GM21529 (cell line): ENCODE measurements around the gene FCN3.

Experiments
- ATAC-seq: cut with Tn5 transposase; IDR thresholded peaks from one replicate; pipeline ENCODE4 v1.9.1; 2021; ENCODE audit not compliant: unreplicated experiment

FCN3 gene

DNA sequence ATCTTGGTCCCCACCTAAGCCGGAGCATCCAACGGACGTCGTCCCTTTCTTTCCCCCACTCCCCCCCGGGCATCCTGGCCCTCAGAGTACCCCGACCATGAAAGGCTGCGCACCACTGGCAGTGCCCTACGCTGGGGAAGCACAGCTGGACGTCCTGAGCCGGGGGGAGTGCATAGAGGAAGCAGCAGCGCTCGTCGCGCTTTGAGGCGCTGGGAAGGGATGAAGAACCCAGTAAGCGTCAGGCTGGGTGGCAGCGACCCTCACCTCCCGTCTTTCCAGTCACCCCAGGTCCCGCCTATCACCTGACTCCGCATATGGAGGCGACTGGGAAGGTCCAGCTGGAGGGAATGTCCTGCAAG is 13.6 kb downstream of the FCN3 start:
- ATAC-seq: no peak

DNA sequence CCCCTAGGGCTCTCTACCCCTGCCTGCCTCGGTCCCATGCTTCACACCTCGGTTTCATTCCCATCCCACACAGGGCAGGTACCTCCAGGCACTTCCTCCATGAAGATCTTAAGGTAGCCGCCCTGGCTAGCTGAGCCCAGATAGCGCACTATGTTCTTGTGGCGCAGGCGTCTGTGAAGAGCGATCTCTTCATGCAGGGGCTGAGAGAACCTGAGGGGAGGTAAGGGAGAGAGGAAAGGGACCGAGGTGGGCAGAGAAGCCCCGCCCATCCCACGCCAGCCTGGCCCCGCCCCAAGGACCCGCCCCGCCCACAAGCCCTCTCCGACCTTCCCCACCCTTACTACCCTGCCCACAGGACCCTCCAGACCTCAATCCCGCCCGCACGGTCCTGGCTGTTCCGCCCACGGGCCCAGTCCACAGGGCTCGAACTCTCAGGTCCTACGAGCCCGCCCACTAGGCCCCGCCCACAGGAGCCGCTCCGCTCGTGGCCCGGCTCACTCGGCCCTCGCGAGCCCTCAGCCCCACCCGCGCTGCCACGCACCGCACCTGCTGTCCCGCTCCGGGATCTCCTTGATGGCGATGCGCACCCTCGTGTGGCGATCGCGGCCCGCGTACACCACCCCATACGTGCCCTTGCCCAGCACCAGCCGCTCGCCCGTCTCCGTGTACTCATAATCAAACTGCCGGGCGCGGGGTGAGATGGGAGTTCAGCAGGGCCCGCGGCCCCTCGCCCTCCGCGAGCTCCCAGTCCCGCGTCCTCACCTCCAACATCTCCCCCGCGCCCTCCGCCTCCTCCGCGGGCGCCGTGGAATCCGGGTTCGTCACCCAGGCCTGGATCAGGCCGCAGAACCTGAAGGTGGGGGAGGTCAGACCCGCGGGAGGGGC is 14.2 kb downstream of the FCN3 start:
- no peak for ATAC-seq

DNA sequence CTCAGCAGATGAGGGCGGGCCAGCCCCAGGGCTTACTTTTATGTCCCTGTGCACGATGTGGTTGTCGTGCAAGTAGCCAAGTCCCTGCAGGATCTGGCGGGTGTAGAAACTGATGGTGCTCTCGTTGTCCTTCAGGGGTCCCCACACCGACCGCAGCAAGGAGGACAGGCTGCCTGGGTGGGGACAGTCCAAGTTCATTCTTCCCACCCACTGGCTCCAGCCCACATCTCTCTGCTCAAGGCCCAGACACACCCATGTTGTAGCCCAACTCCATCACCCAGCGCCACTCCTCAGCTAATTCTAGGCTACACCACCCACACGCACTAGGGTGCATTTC is 14.8 kb downstream of the FCN3 start:
- ATAC-seq: no peak

DNA sequence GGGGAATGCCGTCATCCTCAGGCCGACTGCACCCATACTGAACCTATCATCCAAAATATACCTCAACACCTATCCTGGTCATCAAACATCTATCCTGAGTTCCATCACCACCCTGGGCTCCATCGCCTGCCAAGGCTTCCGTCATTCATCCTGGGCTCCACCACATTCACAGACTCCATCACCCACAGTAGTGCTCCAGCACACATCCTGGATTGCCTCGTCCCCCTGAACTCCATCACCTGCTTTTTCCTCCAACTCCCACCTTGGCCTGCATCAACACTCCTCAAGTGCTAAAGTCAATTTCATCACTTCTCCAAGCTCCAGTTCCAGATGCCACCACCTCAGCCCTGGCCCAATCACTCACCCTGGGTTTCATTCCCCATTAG is 15.7 kb downstream of the FCN3 start:
- no peak for ATAC-seq

DNA sequence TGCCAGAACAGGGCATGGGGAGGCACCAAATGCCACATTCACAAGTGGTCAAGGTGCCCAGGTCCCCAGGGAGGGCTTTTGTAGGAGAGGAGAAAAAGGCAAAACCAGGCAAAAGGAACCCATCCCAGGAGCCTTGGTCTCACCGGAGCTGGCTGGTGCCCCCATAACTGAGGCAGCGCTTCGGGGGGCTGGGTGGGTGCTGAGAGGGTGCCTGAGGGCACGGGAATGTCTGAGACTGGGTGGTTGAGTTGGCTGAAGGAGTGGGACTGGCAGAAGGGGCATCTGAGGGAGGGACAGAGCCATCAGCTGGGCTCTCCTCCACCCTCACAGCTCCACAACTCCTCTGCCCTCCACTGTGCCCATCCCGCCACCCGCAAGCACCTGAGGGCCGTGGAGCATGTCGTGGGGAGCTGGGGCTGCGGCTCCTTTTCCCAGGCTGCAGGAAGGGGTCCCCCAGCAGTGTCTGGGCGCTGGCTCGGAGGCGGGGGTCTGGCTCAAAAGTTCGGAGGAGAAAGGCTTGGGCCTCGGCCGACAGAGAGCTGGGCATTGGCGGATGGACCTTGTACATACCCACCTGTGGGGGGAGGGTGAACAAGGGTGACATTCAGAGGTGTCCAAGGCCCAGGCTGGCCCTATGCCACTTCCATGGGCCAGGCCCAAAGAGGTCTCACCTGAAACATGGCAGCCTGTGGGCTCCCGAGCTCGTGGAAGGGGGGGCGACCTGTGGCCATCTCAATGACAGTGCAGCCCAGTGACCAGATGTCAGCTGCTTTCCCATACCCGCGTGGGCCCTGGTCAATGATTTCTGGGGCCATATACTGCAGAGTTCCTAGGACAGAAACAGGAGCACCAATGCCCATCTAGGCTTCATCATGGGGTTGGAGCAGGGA is 16.3 kb downstream of the FCN3 start:
- ATAC-seq: no peak

DNA sequence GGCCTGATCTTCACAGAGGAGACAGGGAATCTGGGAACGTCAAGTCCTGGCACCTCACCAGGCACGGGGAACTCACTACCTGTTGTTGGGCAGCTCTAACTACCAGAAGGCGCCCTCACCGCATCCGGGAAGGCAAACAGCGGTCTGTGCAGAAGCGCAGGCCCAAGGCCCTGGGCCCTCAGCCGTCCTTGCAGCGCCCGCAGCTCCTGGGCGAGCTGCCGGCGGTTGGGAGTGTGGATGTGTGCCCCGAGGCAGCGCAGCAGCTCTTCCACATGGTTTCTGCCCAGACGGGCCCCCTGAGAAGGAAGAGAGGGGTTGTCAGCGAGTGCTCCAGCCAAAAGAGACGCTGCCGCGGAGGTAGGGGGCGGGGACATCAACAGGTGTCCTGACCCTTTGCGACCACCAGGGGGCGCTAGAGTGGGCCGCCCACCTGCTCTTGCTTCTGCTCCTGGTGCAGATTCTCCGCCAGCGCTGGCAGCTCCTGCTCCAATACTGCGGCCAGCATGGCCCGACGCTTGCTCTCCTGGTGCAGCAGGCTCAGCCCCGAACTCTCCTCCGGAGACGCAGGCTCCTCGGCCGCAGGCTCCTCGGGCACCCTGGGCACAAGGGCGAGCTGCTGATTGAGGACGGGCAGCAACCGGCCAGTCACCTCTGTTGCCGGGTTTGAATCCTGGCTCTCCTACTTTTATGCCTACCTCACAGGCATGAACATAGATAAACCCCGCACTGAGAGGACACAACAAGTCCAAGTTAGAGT is 17.2 kb downstream of the FCN3 start:
- ATAC-seq: no peak

DNA sequence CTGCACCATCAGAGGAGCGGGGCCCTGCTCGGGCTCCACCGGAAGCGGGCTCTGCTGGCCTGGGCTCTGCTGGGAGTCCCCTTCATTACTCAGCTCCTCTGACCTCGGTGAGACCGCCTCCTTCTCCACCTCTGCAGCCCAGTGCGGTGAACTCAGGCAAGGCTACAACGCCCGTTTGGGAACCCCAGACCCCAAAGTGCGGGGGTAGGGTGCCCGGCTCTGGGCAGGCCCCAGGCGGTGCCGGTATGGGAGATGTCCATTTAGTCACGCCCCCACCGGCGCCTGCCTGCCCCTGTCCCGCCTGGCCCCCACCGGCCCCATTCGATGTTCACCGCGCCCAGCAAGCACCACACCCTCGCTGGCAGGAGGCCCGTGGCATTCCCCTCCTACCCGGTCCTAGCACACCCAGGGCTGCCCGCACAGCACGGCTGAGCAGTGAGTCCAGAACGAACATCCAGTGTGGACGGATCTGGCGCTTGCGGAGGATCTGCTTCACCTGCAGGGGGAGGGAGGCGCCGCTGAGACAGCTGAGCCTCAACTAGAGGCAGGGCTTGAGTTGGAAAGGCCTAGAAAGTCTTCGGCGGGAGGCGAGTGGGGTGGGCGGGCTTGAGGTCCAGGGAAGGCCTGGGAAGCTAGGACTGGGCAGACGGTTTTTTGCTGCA is 17.9 kb downstream of the FCN3 start:
- ATAC-seq: no peak

DNA sequence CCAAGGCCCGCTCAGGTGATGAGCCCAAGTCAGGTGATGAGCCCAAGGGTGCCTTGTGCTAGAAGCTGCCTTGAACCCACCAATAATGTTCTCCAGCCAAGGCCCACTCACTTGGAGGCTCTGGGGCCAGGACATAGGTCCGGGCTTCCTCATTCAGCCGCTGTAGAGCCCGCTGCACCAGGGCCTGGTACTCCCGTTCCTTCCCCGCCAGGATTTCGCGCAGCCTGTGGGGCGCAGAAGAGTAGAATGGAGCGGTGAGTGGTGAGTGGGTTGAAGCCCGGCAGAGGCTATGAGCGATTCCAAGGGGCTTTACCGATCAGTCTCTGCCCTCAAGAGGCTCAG is 18.4 kb downstream of the FCN3 start:
- ATAC-seq: no peak

DNA sequence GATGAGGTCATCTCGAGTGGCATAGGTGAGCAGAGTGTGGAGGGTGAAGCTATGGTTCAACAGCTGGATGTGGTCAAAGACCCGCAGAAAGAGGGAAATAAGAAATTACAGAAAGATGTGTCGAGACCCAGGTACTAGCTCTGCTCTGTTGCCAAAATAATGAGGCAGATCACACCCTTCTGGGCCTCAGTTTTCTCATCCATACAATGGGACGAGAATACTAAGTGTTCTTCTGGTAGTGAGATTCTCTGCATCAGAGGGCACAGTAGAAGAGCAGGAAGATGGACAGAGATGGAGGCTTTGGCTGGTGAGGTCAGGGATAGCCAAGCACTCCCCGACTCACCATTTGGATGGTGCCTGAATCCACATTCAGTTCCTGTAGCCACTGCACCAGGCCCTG is 18.9 kb downstream of the FCN3 start:
- no peak for ATAC-seq

DNA sequence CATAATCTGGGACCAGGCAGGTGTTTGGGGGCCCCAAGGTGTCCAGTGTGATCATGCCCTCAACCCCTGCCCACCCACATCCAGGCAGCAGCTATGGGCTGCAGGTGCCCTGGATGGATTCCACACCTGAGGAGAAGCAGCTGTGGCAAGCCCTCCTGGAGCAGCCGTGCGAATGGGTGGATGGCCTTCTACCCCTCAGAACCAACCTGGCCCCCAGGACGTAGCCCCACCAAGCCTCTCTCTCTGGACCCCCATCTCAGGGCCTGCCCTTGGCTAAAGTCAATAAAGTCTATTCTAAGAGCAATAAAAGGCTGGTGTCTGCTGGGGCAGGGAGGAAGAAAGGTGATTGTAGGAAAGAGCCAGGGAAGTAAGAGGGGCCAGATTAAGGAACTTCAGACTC is 21.0 kb downstream of the FCN3 start:
- ATAC-seq: no peak

DNA sequence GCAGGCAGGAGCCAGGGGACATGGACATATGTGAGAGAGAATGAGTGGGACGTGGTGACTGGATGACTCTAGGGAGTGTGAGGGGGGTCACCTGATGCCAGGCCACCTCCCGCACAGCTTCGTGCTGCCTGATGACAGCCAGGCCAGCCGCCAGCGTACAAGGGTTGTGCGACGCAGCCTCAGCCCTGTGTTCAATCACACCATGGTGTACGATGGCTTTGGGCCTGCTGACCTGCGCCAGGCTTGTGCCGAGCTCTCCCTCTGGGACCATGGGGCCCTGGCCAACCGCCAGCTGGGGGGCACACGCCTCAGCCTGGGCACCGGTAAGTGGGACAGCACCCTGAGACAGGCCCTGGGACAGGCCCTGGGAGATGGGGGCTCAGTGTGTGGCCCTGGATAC is 21.5 kb downstream of the FCN3 start:
- no peak for ATAC-seq

DNA sequence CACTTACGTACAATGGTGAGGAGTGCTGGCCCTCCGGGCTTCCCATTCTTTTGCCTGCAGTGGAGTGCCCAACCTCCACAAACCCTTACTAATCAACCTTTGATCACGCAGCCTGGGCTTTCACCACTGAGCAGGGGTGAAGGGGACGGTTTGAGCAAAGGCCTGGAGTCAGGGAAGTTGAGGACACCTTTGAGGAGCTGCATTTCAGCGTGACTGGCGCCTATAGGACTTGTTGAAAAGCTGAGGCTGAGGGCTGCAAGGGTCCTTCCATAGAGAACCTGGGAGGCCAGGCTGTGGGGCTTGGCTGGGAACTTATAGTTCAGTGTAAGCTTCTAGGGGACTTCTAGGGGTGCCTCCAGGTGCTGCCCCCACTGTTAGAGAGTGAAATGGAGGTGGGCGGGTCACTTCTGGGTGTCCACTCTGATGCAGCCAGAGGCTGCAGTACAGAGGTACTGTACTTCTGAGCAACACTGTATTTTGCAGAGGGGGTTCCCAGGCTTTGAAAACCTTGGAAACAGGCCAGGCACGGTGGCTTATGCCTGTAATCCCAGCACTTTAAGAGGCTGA is 23.0 kb downstream of the FCN3 start:
- no peak for ATAC-seq

DNA sequence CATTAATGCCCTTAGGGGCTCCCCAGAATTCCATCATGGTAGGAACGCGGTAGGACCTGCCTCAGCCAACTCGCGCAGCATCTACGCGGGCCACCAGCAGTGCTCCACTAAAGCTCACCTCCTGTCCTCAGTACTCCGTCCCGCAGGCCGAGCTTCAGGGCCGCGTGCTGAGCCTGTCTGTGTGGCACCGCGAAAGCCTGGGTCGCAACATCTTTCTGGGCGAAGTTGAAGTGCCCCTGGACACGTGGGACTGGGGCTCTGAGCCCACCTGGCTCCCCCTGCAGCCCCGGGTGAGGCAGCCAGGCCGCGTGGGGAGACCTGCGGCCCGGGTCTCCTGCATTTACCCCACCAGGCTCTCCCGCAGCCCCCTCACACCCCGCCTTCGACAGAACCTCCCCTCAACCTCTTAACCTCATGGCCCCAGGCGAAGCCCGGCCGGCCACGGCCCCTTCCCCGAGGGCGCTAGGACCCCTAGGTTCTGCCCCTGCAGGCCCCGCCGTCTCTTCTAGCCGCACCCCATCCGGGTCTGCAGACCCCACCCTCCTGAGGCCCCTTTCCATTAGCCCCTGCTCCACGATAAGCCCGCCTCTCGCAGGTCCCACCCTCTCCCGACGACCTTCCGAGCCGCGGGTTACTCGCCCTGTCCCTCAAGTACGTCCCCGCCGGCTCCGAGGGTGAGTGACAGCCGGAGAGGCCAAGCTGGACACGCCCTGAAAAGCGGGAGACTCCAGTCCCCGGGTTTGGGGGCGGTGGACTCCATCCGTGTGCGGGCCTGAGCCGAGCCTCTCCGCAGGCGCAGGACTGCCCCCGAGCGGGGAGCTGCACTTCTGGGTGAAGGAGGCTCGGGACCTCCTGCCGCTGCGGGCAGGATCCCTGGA is 23.7 kb downstream of the FCN3 start:
- no peak for ATAC-seq

DNA sequence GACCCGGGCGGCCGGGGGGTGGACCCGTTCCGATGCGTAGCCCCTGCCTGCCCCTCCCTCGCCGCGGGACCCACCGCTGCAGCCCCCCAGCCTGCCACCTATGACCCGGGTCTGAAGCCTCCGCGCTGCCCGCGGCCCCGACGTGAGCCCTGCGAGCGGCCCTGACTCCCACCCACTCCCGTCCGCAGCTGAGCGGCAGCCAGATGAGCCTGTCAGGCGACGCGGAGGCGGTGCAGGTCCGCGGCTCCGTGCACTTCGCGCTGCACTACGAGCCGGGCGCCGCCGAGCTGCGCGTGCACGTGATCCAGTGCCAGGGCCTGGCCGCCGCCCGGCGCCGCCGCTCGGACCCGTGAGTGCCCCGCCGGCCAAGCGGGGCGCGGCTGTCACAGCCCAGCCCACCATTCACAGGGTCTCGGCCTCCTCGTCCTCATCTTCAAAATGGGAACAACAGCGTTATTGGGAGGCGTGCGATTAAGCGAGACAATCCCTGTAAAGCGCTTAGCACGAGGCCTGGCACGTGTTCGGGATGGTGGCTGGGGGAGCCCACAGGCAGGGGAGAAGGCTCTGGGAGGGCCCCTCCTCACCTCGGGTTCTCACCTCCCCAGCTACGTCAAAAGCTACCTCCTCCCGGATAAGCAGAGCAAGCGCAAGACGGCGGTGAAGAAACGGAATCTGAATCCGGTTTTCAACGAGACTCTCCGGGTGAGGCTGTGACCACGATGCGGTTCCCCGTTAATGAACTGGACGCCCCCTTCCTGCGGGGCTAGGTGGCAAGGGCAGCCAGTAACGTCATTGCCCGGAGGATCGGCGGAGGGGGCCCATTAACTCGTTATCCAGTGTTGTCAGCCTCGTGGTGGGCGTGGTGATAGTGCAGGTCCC is 24.6 kb downstream of the FCN3 start:
- no peak for ATAC-seq

DNA sequence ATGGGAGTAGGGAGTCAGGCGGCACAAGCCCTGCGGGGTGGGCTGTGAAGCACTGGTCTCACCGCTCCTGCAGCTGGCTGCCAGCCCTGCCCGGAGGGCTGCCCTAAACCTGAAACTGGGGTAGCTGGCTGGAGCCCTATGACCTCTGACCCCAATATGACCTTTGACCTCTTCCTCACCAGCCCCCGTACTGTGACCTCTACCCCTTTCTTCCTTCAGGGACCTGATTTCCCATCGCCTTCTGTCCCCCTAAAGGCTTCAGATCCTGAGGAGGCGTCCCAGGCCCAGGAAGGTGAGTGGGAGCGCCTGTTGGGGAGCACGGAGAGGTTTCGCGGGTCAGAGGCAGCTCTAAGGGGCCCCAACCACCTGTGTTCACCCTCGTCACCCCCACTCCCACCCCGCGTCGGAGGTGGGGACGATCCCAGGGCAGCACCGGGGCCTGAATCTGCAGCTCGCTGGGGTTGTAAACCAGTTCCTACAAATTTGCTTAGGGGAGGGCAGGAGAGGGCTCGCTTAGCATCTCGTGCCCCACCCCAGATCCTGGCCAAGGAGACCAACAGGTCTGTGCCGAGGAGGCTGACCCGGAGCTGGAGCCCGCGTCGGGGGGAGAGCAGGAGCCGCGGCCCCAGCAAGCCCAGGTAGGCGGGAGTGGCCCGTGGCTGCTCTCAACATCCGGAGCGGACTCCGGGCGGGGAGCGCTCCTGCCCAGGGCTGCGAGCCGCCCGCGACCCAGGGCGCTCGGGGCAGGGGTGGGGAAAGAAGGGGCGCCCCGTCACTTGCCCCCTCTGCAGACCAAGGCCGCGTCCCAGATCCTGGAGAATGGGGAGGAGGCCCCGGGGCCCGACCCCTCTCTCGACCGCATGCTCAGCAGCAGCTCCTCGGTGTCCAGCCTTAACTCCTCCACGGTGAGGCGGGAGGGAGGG is 25.5 kb downstream of the FCN3 start:
- ATAC-seq: peak; percentile 48

DNA sequence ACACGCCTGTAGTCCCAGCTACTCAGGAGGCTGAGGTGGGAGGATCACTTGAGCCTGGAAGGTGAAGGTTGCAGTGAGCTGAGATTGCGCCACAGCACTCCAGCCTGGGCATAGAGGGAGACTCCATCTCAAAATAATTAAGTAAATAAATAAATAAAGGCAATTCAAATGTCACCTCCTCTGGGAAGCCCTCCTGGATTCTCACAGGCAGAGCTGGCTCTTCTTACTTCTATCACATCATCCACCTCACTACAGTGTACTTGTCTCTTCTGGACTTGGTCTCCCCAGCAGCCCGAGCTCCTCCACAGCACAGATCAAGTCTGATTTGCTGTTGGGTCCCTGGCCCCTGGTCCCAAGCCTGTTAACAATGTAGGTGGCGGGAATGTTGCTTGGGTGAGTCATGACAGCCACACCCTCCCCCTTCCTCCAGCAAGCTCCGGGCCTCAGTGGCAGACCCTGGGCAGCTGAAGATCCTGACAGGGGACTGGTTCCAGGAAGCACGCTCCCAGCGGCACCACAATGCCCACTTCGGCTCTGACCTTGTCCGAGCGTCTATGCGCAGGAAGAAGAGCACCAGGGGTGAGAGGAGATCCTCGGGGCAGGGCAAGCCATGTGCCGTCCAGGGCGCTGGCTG is 27.5 kb downstream of the FCN3 start:
- no peak for ATAC-seq

DNA sequence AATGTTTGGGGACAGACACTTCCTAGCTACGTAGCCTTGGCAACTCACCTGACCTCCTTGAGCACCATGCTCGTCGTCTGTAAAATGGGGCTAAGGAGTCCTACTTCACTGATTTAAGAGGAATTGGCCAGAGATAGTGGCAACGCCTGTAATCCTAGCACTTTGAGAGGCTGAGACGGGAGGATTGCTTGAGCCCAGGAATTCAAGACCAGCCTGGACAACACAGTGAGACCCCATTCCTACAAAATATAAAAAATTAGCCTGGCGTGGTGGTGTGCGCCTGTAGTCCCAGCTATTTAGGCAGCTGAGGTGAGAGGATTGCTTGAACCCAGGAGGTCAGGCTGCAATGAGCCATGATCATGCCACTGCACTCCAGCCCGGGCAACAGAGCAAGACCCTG is 28.3 kb downstream of the FCN3 start:
- ATAC-seq: no peak
